Measurements from ENCODE around the gene TAS2R39. TPM values are rescaled to one million over a fixed set of nuclear protein-coding genes. Genes with fewer than 3 reads are reported as not detected.

TAS2R39 gene
- total and polyA plus RNA-seq, 7 donors: not detected

- Histone ChIP-seq H3K9me3 (no peaks in the 10 kb centered on the region), H3K36me3 (no peaks in the 10 kb centered on the region), H3K27ac (no peak overlapping the region), H3K4me3 (no peak overlapping the region), H3K4me1 (peaks cover 0 to 2% (median under 1%) of the 10 kb centered on the region in 4 donors), H3K27me3 (no peaks in the 10 kb centered on the region)
- no peak for DNase-seq
- intact Hi-C loops (cut with DNase I): no loop called here
- TF ChIP-seq EP300 (IDR thresholded peaks at IDR 0.05): no peak
- TF ChIP-seq CTCF (IDR thresholded peaks at IDR 0.05): no peak
- TF ChIP-seq POLR2AphosphoS5 (IDR thresholded peaks at IDR 0.05): no peak
- TF ChIP-seq POLR2A (IDR thresholded peaks at IDR 0.05): no peak
- 63 to 73% methylated on average over 2 of the region's 2 CpGs for WGBS, 2 donors
Observed at GRCh38 chr7:143221286-143221685, 38.1 kb downstream of the TAS2R39 start.

- no peaks in the 10 kb centered on the region for H3K4me1 ChIP-seq
- H3K27ac ChIP-seq: no peak within 1 kb of the TSS
- no peak for DNase-seq
- WGBS, 2 donors: 68 to 89% methylated on average over 3 of the region's 3 CpGs
- intact Hi-C loops (cut with DNase I): no loop called here
- no peaks in the 10 kb centered on the region for H3K36me3 ChIP-seq
- no peaks in the 10 kb centered on the region for H3K9me3 ChIP-seq
- no peaks in the 10 kb centered on the region for H3K27me3 ChIP-seq
- no peak within 1 kb of the TSS for H3K4me3 ChIP-seq
- no peak for TF ChIP-seq CTCF (IDR thresholded peaks at IDR 0.05)
Observed at GRCh38 chr7:143221737-143222136, 38.5 kb downstream of the TAS2R39 start, which contains the start of gene TAS2R40. TAS2R40 (plus strand) TSS chr7:143222037; CDS start chr7:143222079, 42 bp downstream.

- no peak overlapping the region for H3K27ac ChIP-seq
- H3K36me3 ChIP-seq: no peaks in the 10 kb centered on the region
- H3K9me3 ChIP-seq: no peaks in the 10 kb centered on the region
- intact Hi-C loops (cut with DNase I): no loop called here
- TF ChIP-seq EP300 (IDR thresholded peaks at IDR 0.05) (no peak), CTCF (IDR thresholded peaks at IDR 0.05) (no peak), POLR2AphosphoS5 (IDR thresholded peaks at IDR 0.05) (no peak), POLR2A (IDR thresholded peaks at IDR 0.05) (no peak)
- 72 to 83% methylated on average over 7 of the region's 7 CpGs for WGBS, 2 donors
- no peak overlapping the region for H3K4me3 ChIP-seq
- H3K4me1 ChIP-seq: no peaks in the 10 kb centered on the region
- no peak for DNase-seq
- no peaks in the 10 kb centered on the region for H3K27me3 ChIP-seq
Observed at GRCh38 chr7:143222782-143223181, 39.6 kb downstream of the TAS2R39 start.

- WGBS, 2 donors: 67 to 71% methylated on average over 4 of the region's 4 CpGs
- H3K4me3 ChIP-seq: no peak overlapping the region
- H3K27me3 ChIP-seq: no peaks in the 10 kb centered on the region
- H3K36me3 ChIP-seq: no peaks in the 10 kb centered on the region
- H3K4me1 ChIP-seq: no peaks in the 10 kb centered on the region
- DNase-seq: no peak
- TF ChIP-seq POLR2A (IDR thresholded peaks at IDR 0.05) (no peak), POLR2AphosphoS5 (IDR thresholded peaks at IDR 0.05) (no peak), CTCF (IDR thresholded peaks at IDR 0.05) (no peak), EP300 (IDR thresholded peaks at IDR 0.05) (no peak)
- no peaks in the 10 kb centered on the region for H3K9me3 ChIP-seq
- H3K27ac ChIP-seq: no peak overlapping the region
- intact Hi-C loops (cut with DNase I): no loop called here
Observed at GRCh38 chr7:143223784-143224183, 40.6 kb downstream of the TAS2R39 start.

GRCh38 chr7:143225047-143225446 lies 41.8 kb downstream of the TAS2R39 start:
- no peaks in the 10 kb centered on the region for H3K27me3 ChIP-seq
- no peaks in the 10 kb centered on the region for H3K4me1 ChIP-seq
- no peak for TF ChIP-seq CTCF (IDR thresholded peaks at IDR 0.05)
- TF ChIP-seq EP300 (IDR thresholded peaks at IDR 0.05): no peak
- no peak for TF ChIP-seq POLR2AphosphoS5 (IDR thresholded peaks at IDR 0.05)
- no peak for TF ChIP-seq POLR2A (IDR thresholded peaks at IDR 0.05)
- H3K9me3 ChIP-seq: no peaks in the 10 kb centered on the region
- DNase-seq: no peak
- no peaks in the 10 kb centered on the region for H3K36me3 ChIP-seq
- WGBS, 2 donors: 80 to 87% methylated on average over 5 of the region's 5 CpGs
- H3K27ac ChIP-seq: no peak overlapping the region
- no peak overlapping the region for H3K4me3 ChIP-seq
- intact Hi-C loops (cut with DNase I): no loop called here

Measured in sigmoid colon (tissue), 7 donors.